ENCODE measurements around the gene POMC. TPM values are rescaled to one million over a fixed set of nuclear protein-coding genes. Genes with fewer than 3 reads are reported as not detected.

Gene POMC
- total RNA-seq, 1 donor from 2014 or later = 5.3 TPM

Other genes starting within 250 kb of the POMC start
- 14.6 TPM for gene ADCY3, start 248.3 kb downstream of the POMC start, total RNA-seq
- 8.6 TPM for gene DNAJC27, start 196.6 kb downstream of the POMC start, total RNA-seq
- 4.2 TPM for gene EFR3B, start 126.5 kb downstream of the POMC start, total RNA-seq
- gene DNMT3A, start 173.3 kb upstream of the POMC start, total RNA-seq = 21.1 TPM

Measured in left ventricle myocardium superior (tissue), 1 donor.